OCI-LY7 (cell line): ENCODE results near the gene CERS1. TPM values are rescaled to one million over a fixed set of nuclear protein-coding genes. Genes with fewer than 3 reads are reported as not detected.

Source experiments
- BruUV-seq: library from RNA; stranded (reverse); fragments of 400-500 nt; replicated peaks from 2 replicates; lab custom pipeline; 2021; lab: Mats Ljungman, UMichigan
- CTCF ChIA-PET: fragments of 300-600 bp; sonication (Branson Sonifier 250); formaldehyde crosslinking; loops from one replicate; lab custom pipeline; 2022; ENCODE audit warnings: antibody characterized with exemption; ENCODE audit not compliant: unreplicated experiment; lab: Charles Lee
- POLR2A ChIA-PET: fragments of 300-600 bp; sonication (Branson Sonifier 250); formaldehyde crosslinking; loops from one replicate; lab custom pipeline; 2022; ENCODE audit warnings: antibody characterized with exemption; lab: Charles Lee
- DNase-seq: peaks from one replicate; pipeline ENCODE4 v3.0.0-alpha.2; 2015; ENCODE audit warnings: low spot score
- H2AFZ ChIP-seq: fragments of 200-600 bp; sonication (generic), shearing (Covaris generic); 2 replicates; pipeline ENCODE4 v1.6.1; 2014; ENCODE audit warnings: mild to moderate bottlenecking, antibody characterized with exemption, low read length, moderate library complexity
- H3K27ac ChIP-seq: fragments of 200-600 bp; sonication (generic); 2 replicates; pipeline ENCODE4 v1.5.1; 2014; ENCODE audit warnings: mixed run types, low read depth, mild to moderate bottlenecking, moderate library complexity, low read length, inconsistent platforms; ENCODE audit not compliant: poor library complexity, severe bottlenecking
- H3K36me3 ChIP-seq: fragments of 200-600 bp; sonication (generic); 2 replicates; pipeline ENCODE4 v1.6.1; 2014; ENCODE audit warnings: mild to moderate bottlenecking, antibody characterized with exemption, low read length, moderate library complexity, mixed read lengths; ENCODE audit not compliant: insufficient read depth
- H3K4me1 ChIP-seq: fragments of 200-600 bp; sonication (generic); 2 replicates; pipeline ENCODE4 v1.5.1; 2014; ENCODE audit warnings: mild to moderate bottlenecking, low read length; ENCODE audit not compliant: insufficient read depth, poor library complexity, severe bottlenecking
- H3K4me2 ChIP-seq: fragments of 200-600 bp; sonication (generic); 2 replicates; pipeline ENCODE4 v1.6.1; 2014; ENCODE audit warnings: mild to moderate bottlenecking, low read length
- H3K4me3 ChIP-seq: fragments of 200-600 bp; sonication (generic); 2 replicates; pipeline ENCODE4 v1.5.1; 2014; ENCODE audit warnings: mild to moderate bottlenecking, low read depth, low read length; ENCODE audit not compliant: poor library complexity, severe bottlenecking
- H3K79me2 ChIP-seq: fragments of 200-600 bp; sonication (generic); 2 replicates; pipeline ENCODE4 v1.6.1; 2016; ENCODE audit warnings: low read depth, mild to moderate bottlenecking, low read length, moderate library complexity, mixed read lengths; ENCODE audit not compliant: insufficient read depth
- H3K9me2 ChIP-seq: fragments of 200-600 bp; sonication (generic); 2 replicates; pipeline ENCODE4 v1.6.1; 2016; ENCODE audit warnings: mild to moderate bottlenecking, low read length, mixed read lengths; ENCODE audit not compliant: insufficient read depth
- H3K9me3 ChIP-seq: fragments of 200-600 bp; sonication (generic); 2 replicates; pipeline ENCODE4 v1.6.1; 2014; ENCODE audit warnings: mild to moderate bottlenecking, mixed run types, low read length, mixed read lengths
- H4K20me1 ChIP-seq: fragments of 200-600 bp; sonication (generic); 2 replicates; pipeline ENCODE4 v1.6.1; 2014; ENCODE audit warnings: mild to moderate bottlenecking, antibody characterized with exemption, low read length, moderate library complexity, mixed read lengths; ENCODE audit not compliant: insufficient read depth
- CTCF ChIP-seq: fragments of 200-600 bp; sonication (generic); conservative IDR thresholded peaks from 2 replicates; pipeline ENCODE4 v1.5.1; 2014; ENCODE audit warnings: mild to moderate bottlenecking, antibody characterized with exemption, low read length, moderate library complexity, mixed read lengths
- EZH2phosphoT487 ChIP-seq: fragments of 200-600 bp; sonication (generic); IDR thresholded peaks from 2 replicates; pipeline ENCODE4 v1.6.1; 2018; ENCODE audit warnings: low read depth, borderline replicate concordance, mild to moderate bottlenecking, mixed run types, antibody characterized with exemption, low read length, moderate library complexity, mixed read lengths
- intact Hi-C: fragments of 100-400 bp; cut with micrococcal nuclease; formaldehyde crosslinking; loops from one replicate; pipeline ENCODE4 v1.10.0; 2022; ENCODE audit not compliant: unreplicated experiment
- total RNA-seq, 2 experiments: library from RNA; depleted of rRNA in 1 of 2; stranded (reverse); fragments of >200 nt in 1 of 2; shearing (Covaris generic) in 1 of 2; gene quantifications; 2 replicates each; pipeline ENCODE4 v1.2.3, GENCODE V29; 2014 to 2022

The CERS1 gene
- total RNA-seq, 2 experiments from 2014 or later, result 0.09 TPM; not detected in 1

- Histone ChIP-seq H4K20me1 (peaks cover 8% of the 10 kb centered on the region; the same call in 1 of the 2 replicates), H3K9me3 (no peaks in the 10 kb centered on the region), H3K4me3 (no peak overlapping the region), H3K36me3 (peaks cover 36% of the 10 kb centered on the region), H2AFZ (no peak overlapping the region), H3K9me2 (no peaks in the 10 kb centered on the region), H3K4me1 (peaks cover 12% of the 10 kb centered on the region), H3K27ac (no peak overlapping the region), H3K4me2 (no peak overlapping the region), H3K79me2 (peaks cover 3% of the 10 kb centered on the region; the same call in 1 of the 2 replicates)
- no peak for TF ChIP-seq EZH2phosphoT487
- TF ChIP-seq CTCF, result no peak
- CTCF ChIA-PET, result no interaction called here
- POLR2A ChIA-PET, result no interaction called here
- intact Hi-C loops, result no loop called here
- no peak for DNase-seq
- no TSS peak for BruUV-seq
These were observed 26.0 kb downstream of the CERS1 start for GRCh38 chr19:18869781-18870530.

- CTCF ChIA-PET, result interaction anchor here (0.6 kb wide), 1 partner anchor 334 kb away, joined by 3 read pairs; no protein-coding TSS in a partner anchor
These were observed 26.8 kb downstream of the CERS1 start for GRCh38 chr19:18869023-18869618.

More at GRCh38 chr19:18869023-18869618, 26.8 kb downstream of the CERS1 start:
- H4K20me1 ChIP-seq, result peaks cover 8% of the 10 kb centered on the region; the same call in 1 of the 2 replicates
- H3K9me3 ChIP-seq, result no peaks in the 10 kb centered on the region
- TF ChIP-seq CTCF, result no peak
- no peak for TF ChIP-seq EZH2phosphoT487
- DNase-seq, result no peak
- intact Hi-C loops, result no loop called here
- no peaks in the 10 kb centered on the region for H3K9me2 ChIP-seq
- H3K79me2 ChIP-seq, result peaks cover 3% of the 10 kb centered on the region; the same call in 1 of the 2 replicates
- H3K4me3 ChIP-seq, result no peak overlapping the region
- no peak overlapping the region for H3K4me2 ChIP-seq
- H3K4me1 ChIP-seq, result peaks cover 12% of the 10 kb centered on the region
- peaks cover 44% of the 10 kb centered on the region for H3K36me3 ChIP-seq
- POLR2A ChIA-PET, result no interaction called here
- H3K27ac ChIP-seq, result no peak overlapping the region
- no TSS peak for BruUV-seq
- H2AFZ ChIP-seq, result no peak overlapping the region
